Tibial nerve (tissue), 4 donors: Measurements from ENCODE around the gene SPON1.

ENCODE experiments used
- CTCF ChIP-seq, 5 experiments: fragments of 200-600 bp in 3 of 5; fragments of 450-650 bp in 2 of 5; sonication (generic) in 3 of 5; IDR thresholded peaks; one replicate each; pipeline ENCODE4 v1.5.1; 2016 to 2019; ENCODE audit warnings: antibody characterized with exemption in 5 of 5, mild to moderate bottlenecking in 3 of 5, moderate library complexity in 2 of 5
- EP300 ChIP-seq, 2 donors: sonication (generic); formaldehyde crosslinking; IDR thresholded peaks; one replicate each; pipeline ENCODE4 v1.6.1; 2017; ENCODE audit warnings: antibody characterized with exemption in 2 of 2, mild to moderate bottlenecking in 1 of 2
- POLR2A ChIP-seq, 2 donors: fragments of 450-650 bp; IDR thresholded peaks; one replicate each; pipeline ENCODE4 v1.6.1; 2017; ENCODE audit warnings: antibody characterized with exemption in 2 of 2, mild to moderate bottlenecking in 2 of 2, moderate library complexity in 2 of 2

DNA sequence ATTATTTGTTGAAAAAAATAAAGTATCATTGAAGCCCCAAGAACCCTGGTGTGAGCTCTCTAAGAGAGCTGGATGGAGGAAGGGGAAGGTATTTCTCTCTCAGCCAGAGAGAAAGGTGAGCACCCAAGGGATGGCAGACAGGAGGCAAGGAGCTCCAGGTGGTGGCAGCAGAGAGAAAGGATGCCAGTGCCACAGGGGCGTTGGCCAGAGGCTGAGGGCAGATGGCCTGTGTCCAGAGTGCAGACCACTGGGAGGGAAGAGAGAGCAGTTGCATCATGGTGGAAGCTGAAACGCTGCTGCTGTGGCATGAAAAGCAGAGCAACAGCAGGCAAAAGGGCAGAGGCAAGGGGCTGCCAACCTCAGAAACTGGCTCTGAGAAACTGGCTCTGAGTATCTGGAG, 8.5 kb downstream of the SPON1 start:
- TF ChIP-seq POLR2A (IDR thresholded peaks at IDR 0.05) (no peak), CTCF (IDR thresholded peaks at IDR 0.05) (peak in 1 of 5 experiments; percentile 7), EP300 (IDR thresholded peaks at IDR 0.05) (no peak)
